ENCODE results near the gene DDX25.

GRCh38 chr11:125957618-125958332 is 53.5 kb downstream of the DDX25 start:
- TF ChIP-seq POLR2A (IDR thresholded peaks at IDR 0.05) (no peak), POLR2AphosphoS5 (IDR thresholded peaks at IDR 0.05) (no peak), EP300 (IDR thresholded peaks at IDR 0.05) (no peak)
- TF ChIP-seq, protein P1, sequence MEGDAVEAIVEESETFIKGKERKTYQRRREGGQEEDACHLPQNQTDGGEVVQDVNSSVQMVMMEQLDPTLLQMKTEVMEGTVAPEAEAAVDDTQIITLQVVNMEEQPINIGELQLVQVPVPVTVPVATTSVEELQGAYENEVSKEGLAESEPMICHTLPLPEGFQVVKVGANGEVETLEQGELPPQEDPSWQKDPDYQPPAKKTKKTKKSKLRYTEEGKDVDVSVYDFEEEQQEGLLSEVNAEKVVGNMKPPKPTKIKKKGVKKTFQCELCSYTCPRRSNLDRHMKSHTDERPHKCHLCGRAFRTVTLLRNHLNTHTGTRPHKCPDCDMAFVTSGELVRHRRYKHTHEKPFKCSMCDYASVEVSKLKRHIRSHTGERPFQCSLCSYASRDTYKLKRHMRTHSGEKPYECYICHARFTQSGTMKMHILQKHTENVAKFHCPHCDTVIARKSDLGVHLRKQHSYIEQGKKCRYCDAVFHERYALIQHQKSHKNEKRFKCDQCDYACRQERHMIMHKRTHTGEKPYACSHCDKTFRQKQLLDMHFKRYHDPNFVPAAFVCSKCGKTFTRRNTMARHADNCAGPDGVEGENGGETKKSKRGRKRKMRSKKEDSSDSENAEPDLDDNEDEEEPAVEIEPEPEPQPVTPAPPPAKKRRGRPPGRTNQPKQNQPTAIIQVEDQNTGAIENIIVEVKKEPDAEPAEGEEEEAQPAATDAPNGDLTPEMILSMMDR (IDR thresholded peaks at IDR 0.05) = no peak
